Measurements from ENCODE around the gene KCNK4. TPM values are rescaled to one million over a fixed set of nuclear protein-coding genes. Genes with fewer than 3 reads are reported as not detected.

The KCNK4 gene
- total and polyA plus RNA-seq, 2 donors from 2014 or later, result not detected

GRCh38 chr11:64247729-64248531 lies 43.2 kb upstream of the KCNK4 start:
- H3K4me3 ChIP-seq (ENCODE audit: low read length in 3 of 3), result peak overlapping the region in 2 of 3 donors; percentile 18 to 97
- no peaks in the 10 kb centered on the region for H3K27me3 ChIP-seq (ENCODE audit: control insufficient read depth, insufficient read depth, low read length)
- H3K27ac ChIP-seq (ENCODE audit: low read depth in 2 of 2, low read length in 2 of 2), result peak overlapping the region; percentile 89 to 91
- H3K9ac ChIP-seq (ENCODE audit: low read length in 3 of 3), result peak overlapping the region in 1 of 3 donors; percentile 48
- H3K36me3 ChIP-seq (ENCODE audit: control insufficient read depth in 2 of 3, insufficient read depth in 3 of 3, low read length in 3 of 3), result peaks cover 0 to 9% (median 4%) of the 10 kb centered on the region in 3 donors
- H3K9me3 ChIP-seq (ENCODE audit: control insufficient read depth in 2 of 3, insufficient read depth in 1 of 3, low read length in 3 of 3), result no peaks in the 10 kb centered on the region
- no peak for TF ChIP-seq CTCF (IDR thresholded peaks at IDR 0.05; ENCODE audit: borderline replicate concordance, extremely low read depth, insufficient read depth)
- FAIRE-seq (no peak), DNase-seq (no peak)
- intact Hi-C loops (cut with DNase I), result no loop called here
- peaks cover 0 to 39% (median 5%) of the 10 kb centered on the region in 3 donors for H3K4me1 ChIP-seq (ENCODE audit: control insufficient read depth in 2 of 3, insufficient read depth in 2 of 3, low read depth in 1 of 3, low read length in 3 of 3)

GRCh38 chr11:64248578-64248977 lies 42.5 kb upstream of the KCNK4 start:
- Histone ChIP-seq H3K9ac (ENCODE audit: low read length in 3 of 3) (no peak overlapping the region), H3K36me3 (ENCODE audit: control insufficient read depth in 2 of 3, insufficient read depth in 3 of 3, low read length in 3 of 3) (peaks cover 0 to 6% (median under 1%) of the 10 kb centered on the region in 3 donors), H3K4me3 (ENCODE audit: low read length in 3 of 3) (no peak overlapping the region), H3K27me3 (ENCODE audit: control insufficient read depth, insufficient read depth, low read length) (no peaks in the 10 kb centered on the region), H3K27ac (ENCODE audit: low read depth in 2 of 2, low read length in 2 of 2) (no peak overlapping the region), H3K9me3 (ENCODE audit: control insufficient read depth in 2 of 3, insufficient read depth in 1 of 3, low read length in 3 of 3) (no peaks in the 10 kb centered on the region), H3K4me1 (ENCODE audit: control insufficient read depth in 2 of 3, insufficient read depth in 2 of 3, low read depth in 1 of 3, low read length in 3 of 3) (peaks cover 0 to 37% (median 5%) of the 10 kb centered on the region in 3 donors)
- intact Hi-C loops (cut with DNase I), result no loop called here
- FAIRE-seq (no peak), DNase-seq (no peak)
- no peak for TF ChIP-seq CTCF (IDR thresholded peaks at IDR 0.05; ENCODE audit: borderline replicate concordance, extremely low read depth, insufficient read depth)

- Histone ChIP-seq H3K4me3 (ENCODE audit: low read length in 3 of 3) (no peak overlapping the region), H3K9ac (ENCODE audit: low read length in 3 of 3) (no peak overlapping the region), H3K4me1 (ENCODE audit: control insufficient read depth in 2 of 3, insufficient read depth in 2 of 3, low read depth in 1 of 3, low read length in 3 of 3) (peaks cover 0 to 37% (median 5%) of the 10 kb centered on the region in 3 donors), H3K27ac (ENCODE audit: low read depth in 2 of 2, low read length in 2 of 2) (no peak overlapping the region), H3K36me3 (ENCODE audit: control insufficient read depth in 2 of 3, insufficient read depth in 3 of 3, low read length in 3 of 3) (peaks cover 0 to 1% (median 0%) of the 10 kb centered on the region in 3 donors), H3K27me3 (ENCODE audit: control insufficient read depth, insufficient read depth, low read length) (no peaks in the 10 kb centered on the region), H3K9me3 (ENCODE audit: control insufficient read depth in 2 of 3, insufficient read depth in 1 of 3, low read length in 3 of 3) (no peaks in the 10 kb centered on the region)
- no peak for DNase-seq
- intact Hi-C loops (cut with DNase I), result no loop called here
- FAIRE-seq, result no peak
- no peak for TF ChIP-seq CTCF (IDR thresholded peaks at IDR 0.05; ENCODE audit: borderline replicate concordance, extremely low read depth, insufficient read depth)
Observed at GRCh38 chr11:64249038-64249437, 42.1 kb upstream of the KCNK4 start.

Measured in kidney (tissue), 14 donors.